Karpas-422 (cell line): Measurements from ENCODE around the gene TSEN54. TPM values are rescaled to one million over a fixed set of nuclear protein-coding genes. Genes with fewer than 3 reads are reported as not detected.

ENCODE experiments used
- DNase-seq: peaks from one replicate; pipeline ENCODE4 v3.0.0-alpha.2; 2015
- H2AFZ ChIP-seq: fragments of 200-600 bp; sonication (generic); 2 replicates; pipeline ENCODE4 v1.6.1; 2014; ENCODE audit warnings: antibody characterized with exemption, low read length, mixed read lengths
- H3K27ac ChIP-seq: fragments of 200-600 bp; sonication (generic); 2 replicates; pipeline ENCODE4 v1.5.1; 2014; ENCODE audit warnings: mild to moderate bottlenecking, low read length, moderate library complexity
- H3K27me3 ChIP-seq: fragments of 200-600 bp; sonication (generic); 2 replicates; pipeline ENCODE4 v1.6.1; 2014; ENCODE audit warnings: low read length, mixed read lengths
- H3K36me3 ChIP-seq: fragments of 200-600 bp; sonication (generic); 2 replicates; pipeline ENCODE4 v1.6.1; 2014; ENCODE audit warnings: low read length, mixed read lengths; ENCODE audit not compliant: insufficient read depth
- H3K4me1 ChIP-seq: fragments of 200-600 bp; sonication (generic); 2 replicates; pipeline ENCODE4 v1.6.1; 2014; ENCODE audit warnings: mild to moderate bottlenecking, low read length, mixed read lengths
- H3K4me2 ChIP-seq: fragments of 200-600 bp; sonication (generic); 2 replicates; pipeline ENCODE4 v1.6.1; 2014; ENCODE audit warnings: low read length, low read depth, mild to moderate bottlenecking; ENCODE audit not compliant: poor library complexity, severe bottlenecking
- H3K4me3 ChIP-seq: fragments of 200-600 bp; sonication (generic); 2 replicates; pipeline ENCODE4 v1.5.1; 2014; ENCODE audit warnings: mild to moderate bottlenecking, antibody characterized with exemption, low read length, mixed read lengths
- H3K79me2 ChIP-seq: fragments of 200-600 bp; sonication (generic); 2 replicates; pipeline ENCODE4 v1.6.1; 2014; ENCODE audit warnings: mild to moderate bottlenecking, low read length, mixed read lengths
- H3K9ac ChIP-seq: fragments of 200-600 bp; sonication (generic); 2 replicates; pipeline ENCODE4 v1.6.0; 2014; ENCODE audit warnings: low read length
- H3K9me2 ChIP-seq: fragments of 200-600 bp; sonication (generic), shearing (Covaris generic); replicated peaks from 2 replicates; pipeline ENCODE4 v1.6.0; 2014; ENCODE audit warnings: mild to moderate bottlenecking, low read length, moderate library complexity; ENCODE audit not compliant: insufficient read depth
- H3K9me3 ChIP-seq: fragments of 300-700, 200-600 bp; sonication (generic); 2 replicates; pipeline ENCODE4 v1.6.1; 2014; ENCODE audit warnings: low read length, mixed read lengths
- H4K20me1 ChIP-seq: fragments of 200-600 bp; sonication (generic); 2 replicates; pipeline ENCODE4 v1.6.1; 2014; ENCODE audit warnings: mild to moderate bottlenecking, antibody characterized with exemption, low read length, low read depth; ENCODE audit not compliant: insufficient read depth
- total RNA-seq: library from RNA; depleted of rRNA; stranded (reverse); fragments of >200 nt; shearing (Covaris generic); gene quantifications from 2 replicates; pipeline ENCODE4 v1.2.3, GENCODE V29; 2014; ENCODE audit warnings: low replicate concordance

Gene TSEN54
- total RNA-seq, 1 experiment from 2014 or later = 25.5 TPM

GRCh38 chr17:75505152-75505409, 11.2 kb upstream of the TSEN54 start:
- Histone ChIP-seq H2AFZ (no peak overlapping the region), H3K36me3 (no peaks in the 10 kb centered on the region), H3K4me1 (no peaks in the 10 kb centered on the region), H3K27ac (no peak overlapping the region), H3K4me3 (no peak overlapping the region), H3K9me3 (no peaks in the 10 kb centered on the region), H3K27me3 (no peaks in the 10 kb centered on the region), H4K20me1 (peaks cover 4% of the 10 kb centered on the region; the same call in 1 of the 2 replicates), H3K79me2 (no peaks in the 10 kb centered on the region), H3K9ac (no peak overlapping the region), H3K4me2 (no peak overlapping the region), H3K9me2 (no peaks in the 10 kb centered on the region)
- no peak for DNase-seq

DNA sequence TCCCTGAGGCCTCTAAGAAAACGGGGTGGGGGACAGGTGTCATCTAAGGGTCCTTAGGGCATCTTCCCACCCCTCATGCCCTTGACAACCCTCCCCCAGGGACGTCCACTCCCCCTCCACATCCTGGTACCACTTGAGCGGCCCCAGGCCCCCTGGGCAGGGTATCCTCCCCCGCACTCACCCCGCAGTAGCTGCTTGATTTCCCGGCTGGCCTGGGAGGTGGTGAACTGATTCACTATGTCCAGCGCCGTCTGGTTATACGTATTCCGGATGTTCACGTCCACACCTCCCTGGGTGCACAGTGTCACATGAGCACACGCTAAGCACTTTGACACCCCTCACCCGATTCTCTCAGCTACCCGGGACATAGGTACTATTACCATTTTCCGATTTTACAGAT, 10.7 kb upstream of the TSEN54 start:
- Histone ChIP-seq H3K9ac (no peak overlapping the region), H3K79me2 (no peaks in the 10 kb centered on the region), H3K4me1 (no peaks in the 10 kb centered on the region), H3K4me3 (no peak overlapping the region), H4K20me1 (peaks cover 4% of the 10 kb centered on the region; the same call in 1 of the 2 replicates), H2AFZ (no peak overlapping the region), H3K27me3 (no peaks in the 10 kb centered on the region), H3K36me3 (no peaks in the 10 kb centered on the region), H3K9me2 (no peaks in the 10 kb centered on the region), H3K4me2 (no peak overlapping the region), H3K27ac (no peak overlapping the region), H3K9me3 (no peaks in the 10 kb centered on the region)
- no peak for DNase-seq

DNA sequence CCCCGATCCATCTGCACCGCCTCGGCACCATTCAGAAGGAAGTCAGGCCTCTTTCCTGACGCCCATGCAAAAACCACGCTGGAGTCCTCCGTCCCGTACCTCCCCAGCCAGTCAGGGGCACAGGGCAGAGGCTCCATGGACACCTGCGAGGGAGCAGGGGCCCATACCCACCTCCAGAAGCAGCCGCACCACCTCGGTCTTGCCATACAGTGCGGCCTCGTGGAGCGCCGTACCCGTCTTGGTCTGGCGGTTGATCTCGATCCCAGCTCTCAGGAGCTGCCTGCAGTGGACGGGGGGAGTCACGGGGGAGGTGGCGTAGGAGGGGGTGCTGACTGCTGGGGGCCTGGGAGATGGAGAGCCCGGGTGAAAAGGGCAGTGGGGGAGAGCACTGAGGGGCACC, 10.2 kb upstream of the TSEN54 start:
- Histone ChIP-seq H3K27me3 (no peaks in the 10 kb centered on the region), H4K20me1 (peaks cover 4% of the 10 kb centered on the region; the same call in 1 of the 2 replicates), H3K4me2 (no peak overlapping the region), H3K9me3 (no peaks in the 10 kb centered on the region), H2AFZ (no peak overlapping the region), H3K36me3 (no peaks in the 10 kb centered on the region), H3K79me2 (no peaks in the 10 kb centered on the region), H3K4me3 (no peak overlapping the region), H3K4me1 (no peaks in the 10 kb centered on the region), H3K9me2 (no peaks in the 10 kb centered on the region), H3K27ac (no peak overlapping the region), H3K9ac (no peak overlapping the region)
- no peak for DNase-seq

DNA sequence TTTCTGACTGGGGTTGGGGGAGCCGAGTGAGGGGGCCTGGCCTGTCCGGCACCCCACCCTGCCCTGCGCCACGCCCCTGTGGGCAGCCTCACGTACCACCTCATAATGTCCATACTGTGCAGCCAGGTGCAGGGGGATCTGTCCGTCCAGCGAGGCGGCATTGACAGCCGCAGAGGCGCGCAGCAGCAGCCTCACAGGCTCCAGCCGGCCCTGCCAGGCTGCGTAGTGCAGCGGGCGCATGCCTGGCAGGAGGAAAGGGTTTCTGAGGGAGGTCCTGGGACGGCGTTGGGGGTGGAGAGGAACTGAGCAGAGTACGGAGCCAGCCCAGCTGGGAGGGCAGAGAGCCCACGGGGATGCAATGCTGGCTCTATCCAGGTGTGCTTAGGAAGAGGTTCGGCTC, 9.4 kb upstream of the TSEN54 start:
- H4K20me1 ChIP-seq = peaks cover 4% of the 10 kb centered on the region; the same call in 1 of the 2 replicates
- H3K9me3 ChIP-seq = no peaks in the 10 kb centered on the region
- no peak overlapping the region for H3K4me2 ChIP-seq
- H3K36me3 ChIP-seq = no peaks in the 10 kb centered on the region
- DNase-seq = no peak
- no peak overlapping the region for H3K9ac ChIP-seq
- H3K9me2 ChIP-seq = no peaks in the 10 kb centered on the region
- no peaks in the 10 kb centered on the region for H3K4me1 ChIP-seq
- no peaks in the 10 kb centered on the region for H3K79me2 ChIP-seq
- H3K27me3 ChIP-seq = no peaks in the 10 kb centered on the region
- no peak overlapping the region for H2AFZ ChIP-seq
- H3K4me3 ChIP-seq = no peak overlapping the region
- no peak overlapping the region for H3K27ac ChIP-seq

DNA sequence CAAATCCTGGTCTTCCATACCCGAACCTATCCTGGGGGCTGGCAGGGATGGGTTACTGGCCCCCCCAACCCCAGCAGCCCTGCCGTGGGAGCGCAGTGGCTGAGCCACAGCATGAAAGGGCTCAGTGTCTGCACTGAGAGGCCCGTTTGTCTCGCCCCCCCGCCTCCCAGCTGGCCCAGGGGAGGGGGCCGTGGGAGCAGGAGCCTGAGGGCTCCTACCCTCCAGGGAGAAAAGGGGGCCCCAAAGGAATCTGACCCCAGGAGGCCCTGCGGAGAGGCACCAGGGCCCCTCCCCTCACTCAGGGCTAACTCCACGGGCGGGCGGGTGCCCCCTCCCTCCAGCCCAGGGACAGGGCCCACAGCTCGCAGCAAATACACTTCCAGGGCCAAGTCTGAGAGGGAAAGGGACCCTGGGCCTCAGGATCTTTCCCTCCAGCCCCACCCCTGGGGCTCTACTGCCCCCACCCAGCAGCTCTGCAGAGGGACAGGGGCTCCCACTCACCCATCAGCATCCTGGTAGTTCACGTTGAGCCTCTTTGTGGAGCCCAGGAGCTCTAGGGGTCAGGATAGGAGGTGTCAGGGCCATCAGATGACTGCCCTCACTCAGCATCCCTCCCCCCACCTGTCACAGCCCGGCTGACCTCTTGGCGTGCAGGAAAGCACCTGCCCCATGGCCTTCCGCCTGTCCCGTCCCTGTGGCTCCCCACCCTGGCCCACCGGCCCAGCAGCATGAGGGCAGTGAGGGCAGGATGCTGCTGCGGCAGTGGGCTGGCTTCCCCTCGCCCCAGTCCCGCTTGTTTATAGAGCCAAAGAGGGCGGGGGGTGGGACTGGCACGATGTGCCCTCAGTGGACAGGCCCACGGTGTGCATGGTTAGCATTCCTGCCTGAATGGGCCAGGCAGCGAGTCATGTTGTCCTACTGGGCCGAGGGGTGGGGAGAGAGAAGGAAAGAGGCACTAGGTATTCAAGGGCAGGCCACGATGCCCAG, 8.3 kb upstream of the TSEN54 start:
- H3K9me2 ChIP-seq = no peaks in the 10 kb centered on the region
- H3K9me3 ChIP-seq = no peaks in the 10 kb centered on the region
- no peak overlapping the region for H3K27ac ChIP-seq
- DNase-seq = no peak
- H3K4me3 ChIP-seq = no peak overlapping the region
- no peaks in the 10 kb centered on the region for H3K36me3 ChIP-seq
- no peaks in the 10 kb centered on the region for H3K27me3 ChIP-seq
- no peak overlapping the region for H3K4me2 ChIP-seq
- H3K9ac ChIP-seq = no peak overlapping the region
- no peak overlapping the region for H2AFZ ChIP-seq
- H3K79me2 ChIP-seq = no peaks in the 10 kb centered on the region
- H4K20me1 ChIP-seq = peaks cover 4% of the 10 kb centered on the region; the same call in 1 of the 2 replicates
- no peaks in the 10 kb centered on the region for H3K4me1 ChIP-seq

GRCh38 chr17:75508931-75509361, 7.4 kb upstream of the TSEN54 start:
- Histone ChIP-seq H4K20me1 (peaks cover 4% of the 10 kb centered on the region; the same call in 1 of the 2 replicates), H3K9me2 (no peaks in the 10 kb centered on the region), H2AFZ (no peak overlapping the region), H3K27me3 (no peaks in the 10 kb centered on the region), H3K4me1 (no peaks in the 10 kb centered on the region), H3K4me2 (no peak overlapping the region), H3K79me2 (no peaks in the 10 kb centered on the region), H3K36me3 (no peaks in the 10 kb centered on the region), H3K4me3 (no peak overlapping the region), H3K9ac (no peak overlapping the region), H3K9me3 (no peaks in the 10 kb centered on the region), H3K27ac (no peak overlapping the region)
- DNase-seq = no peak

DNA sequence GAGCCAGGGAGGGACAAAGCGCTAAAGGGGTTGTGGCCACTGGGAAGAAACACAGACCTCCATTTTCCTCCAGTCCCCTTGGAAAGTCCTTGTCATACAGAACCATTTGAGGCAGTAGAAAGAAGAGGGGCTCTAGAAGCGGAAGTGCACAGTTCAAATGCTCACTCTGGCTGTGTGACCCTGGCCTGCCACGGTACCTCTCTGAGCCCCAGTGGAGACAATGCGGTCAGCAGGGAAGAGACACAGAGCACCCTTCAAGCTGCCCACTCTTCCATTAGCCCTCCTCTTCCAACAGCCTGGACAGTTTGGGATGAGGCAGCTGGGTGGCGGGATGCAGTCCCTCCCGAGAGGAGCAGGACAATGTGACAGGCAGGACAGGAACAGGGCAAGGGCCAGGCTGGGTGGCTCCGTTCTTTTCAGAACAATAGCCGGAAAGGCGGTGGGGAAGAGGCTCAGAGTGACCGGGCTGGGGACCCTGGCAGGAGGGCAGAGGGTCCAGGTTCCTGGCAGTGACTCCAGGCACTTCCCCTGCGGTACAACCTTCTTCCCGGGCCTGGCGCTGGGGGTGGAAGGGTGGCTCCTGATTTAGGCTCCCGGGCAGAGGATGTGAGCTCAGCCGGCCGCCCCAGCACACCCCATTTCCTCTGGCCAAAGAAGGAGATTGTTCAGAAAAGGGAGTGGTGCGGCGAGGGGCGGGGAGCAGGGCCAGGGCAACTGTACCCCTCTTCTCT, 6.6 kb upstream of the TSEN54 start:
- H3K4me3 ChIP-seq = no peak overlapping the region
- H3K9me2 ChIP-seq = no peaks in the 10 kb centered on the region

GRCh38 chr17:75511270-75511609, 5.1 kb upstream of the TSEN54 start:
- Histone ChIP-seq H3K4me1 (peaks cover 9% of the 10 kb centered on the region), H3K9me2 (no peaks in the 10 kb centered on the region), H4K20me1 (no peaks in the 10 kb centered on the region), H3K4me3 (no peak overlapping the region), H3K36me3 (no peaks in the 10 kb centered on the region), H3K4me2 (no peak overlapping the region), H3K79me2 (no peaks in the 10 kb centered on the region), H2AFZ (no peak overlapping the region), H3K27me3 (no peaks in the 10 kb centered on the region), H3K9me3 (no peaks in the 10 kb centered on the region), H3K27ac (no peak overlapping the region), H3K9ac (no peak overlapping the region)
- DNase-seq = no peak

More for the DNA sequence above, 6.6 kb upstream of the TSEN54 start:
- no peak for DNase-seq
- Histone ChIP-seq H3K4me1 (no peaks in the 10 kb centered on the region), H3K27me3 (no peaks in the 10 kb centered on the region), H3K27ac (no peak overlapping the region), H2AFZ (no peak overlapping the region), H3K9me3 (no peaks in the 10 kb centered on the region), H3K4me2 (no peak overlapping the region), H3K9ac (no peak overlapping the region), H3K36me3 (no peaks in the 10 kb centered on the region), H4K20me1 (peaks cover under 1% of the 10 kb centered on the region; the same call in 1 of the 2 replicates), H3K79me2 (no peaks in the 10 kb centered on the region)
